HL-60 (cell line): ENCODE measurements around the gene UBE2E2.

ENCODE experiments used
- DNase-seq, 2 experiments: peaks; one replicate each; pipeline ENCODE4 v3.0.0-alpha.2; 2010 to 2020; ENCODE audit warnings: low read depth in 1 of 2, low spot score in 1 of 2
- H3K27ac ChIP-seq: fragments of 250-450 bp; sonication (Bioruptor Pico); replicated peaks from 2 replicates; pipeline ENCODE4 v1.5.1; 2020; ENCODE audit warnings: mild to moderate bottlenecking, moderate library complexity
- H3K27me3 ChIP-seq: fragments of 250-450 bp; sonication (Bioruptor Pico); 2 replicates; pipeline ENCODE4 v1.5.1; 2021; ENCODE audit warnings: mild to moderate bottlenecking, moderate library complexity; ENCODE audit not compliant: insufficient read depth, poor library complexity, severe bottlenecking
- H3K4me3 ChIP-seq: replicated peaks from 2 replicates; pipeline ENCODE4 v1.5.1; 2011; ENCODE audit warnings: mild to moderate bottlenecking, control low read depth, low read length; ENCODE audit not compliant: insufficient read depth
- CTCF ChIP-seq: IDR thresholded peaks from one replicate; pipeline ENCODE4 v1.5.1; 2011; ENCODE audit warnings: low read length, control low read depth, inconsistent platforms; ENCODE audit not compliant: insufficient read depth
- GABPA ChIP-seq: IDR thresholded peaks from 2 replicates; pipeline ENCODE4 v1.6.1; 2012; ENCODE audit warnings: low read depth
- POLR2AphosphoS5 ChIP-seq: IDR thresholded peaks from 2 replicates; pipeline ENCODE4 v1.6.1; 2012; ENCODE audit warnings: low read depth
- REST ChIP-seq: IDR thresholded peaks from 2 replicates; pipeline ENCODE4 v1.6.1; 2012; ENCODE audit warnings: low read depth; ENCODE audit not compliant: insufficient replicate concordance
- SPI1 ChIP-seq: IDR thresholded peaks from 2 replicates; pipeline ENCODE4 v1.6.1; 2012; ENCODE audit warnings: low read depth, mild to moderate bottlenecking, borderline replicate concordance

The UBE2E2 gene

GRCh38 chr3:23159929-23160328 lies 43.2 kb upstream of the UBE2E2 start:
- DNase-seq: no peak
- Histone ChIP-seq H3K27ac (no peak overlapping the region), H3K27me3 (no peaks in the 10 kb centered on the region), H3K4me3 (no peak overlapping the region)
- TF ChIP-seq POLR2AphosphoS5: no peak
- no peak for TF ChIP-seq SPI1
- no peak for TF ChIP-seq REST
- TF ChIP-seq CTCF: no peak
- no peak for TF ChIP-seq GABPA

- no peak for DNase-seq
- Histone ChIP-seq H3K27ac (no peak overlapping the region), H3K27me3 (no peaks in the 10 kb centered on the region), H3K4me3 (no peak overlapping the region)
- TF ChIP-seq GABPA: no peak
Measured at GRCh38 chr3:23161308-23161707, 41.8 kb upstream of the UBE2E2 start.

GRCh38 chr3:23161896-23162570 lies 41.1 kb upstream of the UBE2E2 start:
- Histone ChIP-seq H3K27me3 (no peaks in the 10 kb centered on the region), H3K27ac (no peak overlapping the region), H3K4me3 (no peak overlapping the region)
- TF ChIP-seq GABPA: no peak
- TF ChIP-seq POLR2AphosphoS5: no peak
- no peak for TF ChIP-seq REST
- TF ChIP-seq CTCF: no peak
- TF ChIP-seq SPI1: no peak
- DNase-seq: no peak

GRCh38 chr3:23162934-23163333 lies 40.2 kb upstream of the UBE2E2 start:
- no peak for DNase-seq
- Histone ChIP-seq H3K4me3 (no peak overlapping the region), H3K27ac (no peak overlapping the region), H3K27me3 (no peaks in the 10 kb centered on the region)
- TF ChIP-seq REST (no peak), CTCF (no peak), GABPA (no peak), SPI1 (no peak), POLR2AphosphoS5 (no peak)
